GM21367 (cell line): ENCODE measurements around the gene TMTC1.

Experiments
- ATAC-seq: cut with Tn5 transposase; IDR thresholded peaks from one replicate; pipeline ENCODE4 v1.9.1; 2021; ENCODE audit not compliant: unreplicated experiment

The TMTC1 gene

GRCh38 chr12:29620030-29620429 is 163.7 kb downstream of the TMTC1 start:
- ATAC-seq, result no peak

- ATAC-seq, result no peak
These were observed 166.3 kb downstream of the TMTC1 start for GRCh38 chr12:29617407-29617803.

DNA sequence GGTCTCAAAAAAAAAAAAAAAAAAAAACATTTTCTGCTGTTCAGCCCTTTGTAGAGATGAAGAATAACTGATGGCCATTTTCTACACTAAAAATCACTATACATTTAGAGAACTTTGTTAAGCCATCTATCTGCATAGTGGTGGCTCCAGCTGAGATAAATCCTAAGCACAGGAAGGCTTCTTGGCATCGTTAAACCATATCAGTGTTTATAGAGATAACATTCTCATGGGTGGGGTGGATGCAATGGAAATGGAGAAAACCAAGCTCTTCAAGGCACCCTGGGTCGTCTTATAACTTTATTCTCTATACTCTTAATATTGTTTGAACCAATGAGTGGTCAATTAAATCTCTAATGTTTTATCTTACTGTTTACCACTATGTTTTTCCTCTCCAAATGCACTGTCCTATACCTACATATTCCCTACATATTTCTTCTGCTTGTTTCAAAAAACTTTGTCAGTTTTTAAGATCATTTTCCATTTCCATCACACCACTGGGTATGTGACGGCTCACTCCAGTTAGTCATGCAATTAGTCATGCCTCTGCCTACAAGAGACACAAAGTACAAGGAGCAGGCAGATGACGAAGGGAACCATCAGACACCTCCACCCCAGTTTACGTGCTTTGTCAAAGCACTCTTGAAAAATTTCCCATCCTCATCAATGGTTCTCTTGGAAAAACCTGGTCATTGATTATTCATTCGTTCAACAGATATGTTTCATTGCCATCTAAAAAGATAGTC is 166.9 kb downstream of the TMTC1 start:
- no peak for ATAC-seq

- no peak for ATAC-seq
These were observed 168.9 kb downstream of the TMTC1 start for GRCh38 chr12:29614694-29615325.

- ATAC-seq, result no peak
These were observed 170.8 kb downstream of the TMTC1 start for GRCh38 chr12:29612912-29613311.

GRCh38 chr12:29611906-29612305 is 171.8 kb downstream of the TMTC1 start:
- ATAC-seq, result no peak

DNA sequence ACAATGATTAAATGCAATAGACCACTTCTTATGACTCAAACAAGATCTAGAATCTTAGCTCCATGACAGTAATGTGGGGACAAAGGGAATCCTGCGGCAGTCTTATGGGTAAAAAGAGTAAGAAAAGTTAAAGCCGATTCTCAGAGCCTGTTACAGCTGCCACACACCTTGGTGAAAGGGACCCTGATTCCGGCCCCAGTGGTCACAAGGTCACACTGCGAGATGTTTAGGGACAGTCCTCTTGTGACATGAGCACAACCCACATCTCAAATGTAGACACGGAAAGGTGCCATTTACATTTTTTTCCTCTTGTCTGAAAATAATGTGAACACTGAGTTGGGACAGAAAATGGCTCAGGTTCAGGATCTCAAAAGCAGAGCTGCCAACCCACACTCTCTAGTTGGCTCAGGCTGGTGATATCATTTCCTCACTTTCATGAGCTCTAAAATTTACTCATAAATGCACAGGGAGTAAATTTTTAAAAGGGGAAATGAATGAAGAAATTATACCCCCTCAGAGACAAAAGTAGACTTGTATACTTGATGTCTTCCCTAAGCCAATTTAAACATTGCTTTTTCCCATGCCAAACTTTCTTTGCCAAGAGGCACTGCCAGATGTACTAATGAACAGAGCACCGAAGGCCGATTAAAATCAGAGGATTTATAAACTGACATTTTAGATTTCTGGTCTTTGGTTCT is 173.1 kb downstream of the TMTC1 start:
- no peak for ATAC-seq

DNA sequence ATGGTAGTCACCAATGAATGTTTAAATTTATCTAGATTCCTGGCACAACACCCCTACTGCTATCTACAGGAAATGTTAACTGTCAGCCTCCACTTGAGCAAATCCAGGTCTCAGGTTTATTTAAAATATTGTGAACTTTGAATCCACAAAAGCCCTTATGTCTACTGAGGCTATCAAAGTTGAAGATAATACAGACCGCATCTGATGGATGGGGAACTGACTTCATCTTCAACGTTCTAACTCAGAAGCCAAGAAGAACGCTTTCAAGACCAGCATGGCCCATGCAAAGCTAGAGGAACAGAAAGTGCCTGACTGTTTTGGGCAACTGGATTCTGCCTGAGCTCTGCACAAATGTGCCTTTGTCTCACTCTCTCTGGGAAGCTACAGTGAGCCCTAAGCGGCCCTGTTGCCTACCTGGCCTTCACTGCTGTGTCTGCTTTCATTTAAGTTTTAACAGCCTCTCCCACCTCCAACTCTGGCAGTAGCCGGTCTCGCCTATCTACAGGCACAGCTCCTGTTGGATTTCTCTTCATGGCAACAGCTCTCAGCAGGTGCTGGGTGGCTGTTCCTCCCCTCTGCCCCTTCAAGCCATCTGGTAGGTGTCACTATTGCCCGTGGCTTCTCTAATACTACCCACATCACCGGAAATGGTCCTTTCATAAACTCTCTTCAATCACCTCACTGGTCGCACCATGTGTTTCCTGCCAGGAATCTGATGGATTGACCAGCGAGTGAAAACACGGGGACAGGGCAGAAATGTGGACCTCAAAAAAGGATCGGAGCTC is 174.1 kb downstream of the TMTC1 start:
- ATAC-seq, result no peak

- no peak for ATAC-seq
These were observed 175.2 kb downstream of the TMTC1 start for GRCh38 chr12:29608581-29608980.

GRCh38 chr12:29599381-29599780 is 184.4 kb downstream of the TMTC1 start:
- no peak for ATAC-seq

- ATAC-seq, result no peak
These were observed 188.5 kb downstream of the TMTC1 start for GRCh38 chr12:29595071-29595755.

GRCh38 chr12:29593001-29593400 is 190.7 kb downstream of the TMTC1 start:
- no peak for ATAC-seq

DNA sequence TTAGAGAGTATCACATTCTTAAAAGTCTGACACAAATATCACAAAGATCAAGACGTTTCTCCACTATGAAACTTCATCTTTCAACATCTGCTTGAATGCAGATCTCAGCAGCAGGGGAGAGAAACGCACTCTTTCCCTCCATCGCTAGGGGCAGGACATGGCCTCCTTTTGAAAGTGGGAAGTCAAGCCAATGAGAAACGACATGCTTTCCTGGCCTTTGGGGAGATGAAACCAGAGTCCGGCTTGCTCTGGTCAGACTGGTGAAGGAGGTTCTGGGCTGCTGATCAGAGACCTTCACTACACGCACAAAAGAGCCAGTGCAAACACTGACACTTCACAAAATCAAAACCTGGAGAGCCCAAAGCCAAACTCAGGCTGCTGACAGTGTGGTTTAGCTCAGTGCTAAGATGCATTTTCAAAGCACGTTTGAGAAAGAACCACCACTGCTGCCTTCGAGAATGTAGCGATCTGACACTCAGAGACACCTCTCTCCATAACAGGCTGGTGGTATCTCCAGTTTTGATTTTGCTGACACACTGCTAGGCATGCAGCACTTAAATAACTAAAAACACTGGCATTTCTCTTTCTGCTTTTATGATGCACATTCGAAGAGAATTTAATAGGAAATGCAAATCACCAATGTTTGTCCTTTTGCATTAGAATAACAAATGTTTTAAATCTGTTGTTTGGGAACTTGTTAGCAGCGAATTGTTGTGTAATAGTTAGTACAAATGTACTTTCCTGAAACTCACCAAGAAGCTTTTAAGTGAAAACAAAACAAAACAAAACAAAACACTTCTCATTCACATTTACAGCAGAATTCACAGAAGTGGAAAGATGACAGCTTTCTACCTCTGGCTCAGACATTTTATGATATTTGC is 192.4 kb downstream of the TMTC1 start:
- no peak for ATAC-seq

- ATAC-seq, result no peak
These were observed 193.9 kb downstream of the TMTC1 start for GRCh38 chr12:29589851-29590250.

- no peak for ATAC-seq
These were observed 194.4 kb downstream of the TMTC1 start for GRCh38 chr12:29589286-29589820.

- ATAC-seq, result no peak
These were observed 201.0 kb downstream of the TMTC1 start for GRCh38 chr12:29582677-29583272.

DNA sequence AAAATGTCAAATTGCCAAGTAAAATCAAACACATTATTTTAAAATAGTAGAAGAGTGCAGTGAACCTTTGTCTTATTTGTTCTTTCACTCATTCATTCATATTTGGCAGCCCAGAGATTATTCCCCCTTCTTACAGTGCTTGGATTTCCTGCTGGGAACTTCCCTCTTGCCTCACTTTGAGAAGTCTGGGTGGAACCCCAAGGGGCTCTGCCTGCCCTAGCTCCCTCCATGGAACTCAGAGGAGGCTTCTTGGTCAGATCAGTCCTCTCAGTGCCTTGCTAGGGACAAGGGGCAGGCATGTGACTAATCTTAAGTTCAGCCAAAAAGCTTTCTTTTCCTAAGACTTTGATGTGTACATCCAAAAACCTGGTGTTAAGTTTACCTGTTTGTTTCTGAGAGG is 201.6 kb downstream of the TMTC1 start:
- ATAC-seq, result no peak

GRCh38 chr12:29581631-29582030 is 202.1 kb downstream of the TMTC1 start:
- no peak for ATAC-seq

DNA sequence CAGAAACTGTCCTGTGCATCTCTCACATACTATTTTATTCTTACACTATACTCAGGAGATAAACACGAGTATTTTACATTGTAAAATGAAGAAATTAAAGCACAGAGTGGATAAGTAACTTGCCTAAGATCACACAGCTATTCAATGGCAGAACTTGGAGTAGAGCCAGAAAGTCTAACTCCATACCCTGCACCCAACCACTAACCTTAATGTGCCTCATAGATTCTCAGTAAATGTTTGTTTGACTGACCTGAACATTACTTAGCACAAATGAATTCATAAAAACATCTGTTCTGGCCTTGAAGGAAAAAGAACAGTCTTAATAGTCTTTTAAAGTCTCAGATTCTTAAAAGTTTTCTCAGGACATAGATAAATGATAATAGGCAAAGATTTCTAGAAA is 202.8 kb downstream of the TMTC1 start:
- no peak for ATAC-seq
